Peyer's patch (tissue), 4 donors: ENCODE measurements around the gene TOMM7. TPM values are rescaled to one million over a fixed set of nuclear protein-coding genes. Genes with fewer than 3 reads are reported as not detected.

Experiments used
- DNase-seq, 3 donors: peaks; one replicate each; pipeline ENCODE4 v3.0.0-alpha.2; 2017 to 2019
- H3K27ac ChIP-seq, 4 donors: fragments of 200-600 bp; sonication (generic); one replicate each; pipeline ENCODE4 v1.5.1; 2016 to 2019
- H3K27me3 ChIP-seq, 2 donors: fragments of 200-600 bp; sonication (generic); one replicate each; pipeline ENCODE4 v1.5.1; 2019
- H3K36me3 ChIP-seq, 3 donors: fragments of 200-600 bp; sonication (generic); one replicate each; pipeline ENCODE4 v1.5.1; 2016 to 2019
- H3K4me1 ChIP-seq, 4 donors: fragments of 200-600 bp; sonication (generic); one replicate each; pipeline ENCODE4 v1.5.1; 2016 to 2019
- H3K4me3 ChIP-seq, 4 donors: fragments of 200-600 bp; sonication (generic); 1 replicate in 3 of 4; 2 replicates in 1 of 4; pipeline ENCODE4 v1.5.1; 2016 to 2019; ENCODE audit warnings: mild to moderate bottlenecking in 1 of 4
- H3K9me3 ChIP-seq, 4 donors: fragments of 200-600 bp; sonication (generic); one replicate each; pipeline ENCODE4 v1.5.1; 2016 to 2019; ENCODE audit warnings: mild to moderate bottlenecking in 1 of 4
- CTCF ChIP-seq, 6 experiments: fragments of 450-650 bp in 4 of 6; fragments of 200-600 bp in 2 of 6; sonication (generic) in 1 of 6; IDR thresholded peaks; one replicate each; pipeline ENCODE4 v1.5.1; 2017 to 2019; ENCODE audit warnings: antibody characterized with exemption in 6 of 6, mild to moderate bottlenecking in 3 of 6, moderate library complexity in 1 of 6
- POLR2A ChIP-seq, 2 donors: fragments of 450-650 bp; IDR thresholded peaks; one replicate each; pipeline ENCODE4 v1.5.1; 2017; ENCODE audit warnings: antibody characterized with exemption in 2 of 2, mild to moderate bottlenecking in 2 of 2, moderate library complexity in 2 of 2
- total RNA-seq, 4 donors: library from RNA; depleted of rRNA; stranded (reverse); fragments of >200 nt; gene quantifications; one replicate each; pipeline ENCODE4 v1.1.0, GENCODE V29; 2016

TOMM7 gene
- total RNA-seq, 4 donors from 2014 or later, result 78.6 to 89.8 (median 82.8) TPM

- no peaks in the 10 kb centered on the region for H3K9me3 ChIP-seq
- DNase-seq, result no peak
- TF ChIP-seq POLR2A (IDR thresholded peaks at IDR 0.05) (no peak), CTCF (IDR thresholded peaks at IDR 0.05) (no peak)
- H3K27me3 ChIP-seq, result no peaks in the 10 kb centered on the region
- H3K4me3 ChIP-seq, result no peak overlapping the region
- no peak overlapping the region for H3K27ac ChIP-seq
- no peaks in the 10 kb centered on the region for H3K4me1 ChIP-seq
- H3K36me3 ChIP-seq, result no peaks in the 10 kb centered on the region
These were observed 22.7 kb upstream of the TOMM7 start for GRCh38 chr7:22845221-22845834.

- TF ChIP-seq CTCF (IDR thresholded peaks at IDR 0.05), result no peak
- no peak for TF ChIP-seq POLR2A (IDR thresholded peaks at IDR 0.05)
- no peaks in the 10 kb centered on the region for H3K4me1 ChIP-seq
- H3K27me3 ChIP-seq, result no peaks in the 10 kb centered on the region
- no peaks in the 10 kb centered on the region for H3K9me3 ChIP-seq
- H3K27ac ChIP-seq, result no peak overlapping the region
- H3K36me3 ChIP-seq, result no peaks in the 10 kb centered on the region
- DNase-seq, result no peak
- no peak overlapping the region for H3K4me3 ChIP-seq
These were observed 21.1 kb upstream of the TOMM7 start for GRCh38 chr7:22843681-22844309.

- Histone ChIP-seq H3K36me3 (no peaks in the 10 kb centered on the region), H3K9me3 (no peaks in the 10 kb centered on the region), H3K27me3 (no peaks in the 10 kb centered on the region), H3K4me3 (no peak overlapping the region), H3K27ac (no peak overlapping the region), H3K4me1 (no peaks in the 10 kb centered on the region)
- no peak for DNase-seq
- TF ChIP-seq CTCF (IDR thresholded peaks at IDR 0.05) (no peak), POLR2A (IDR thresholded peaks at IDR 0.05) (no peak)
These were observed 20.3 kb upstream of the TOMM7 start for GRCh38 chr7:22842973-22843372.

- DNase-seq, result no peak
- no peak overlapping the region for H3K4me3 ChIP-seq
- no peaks in the 10 kb centered on the region for H3K9me3 ChIP-seq
- H3K27ac ChIP-seq, result peak overlapping the region in 2 of 4 donors; percentile 3 to 22
- no peaks in the 10 kb centered on the region for H3K4me1 ChIP-seq
- TF ChIP-seq POLR2A (IDR thresholded peaks at IDR 0.05) (no peak), CTCF (IDR thresholded peaks at IDR 0.05) (no peak)
- H3K27me3 ChIP-seq, result no peaks in the 10 kb centered on the region
- H3K36me3 ChIP-seq, result no peaks in the 10 kb centered on the region
These were observed 19.8 kb upstream of the TOMM7 start for GRCh38 chr7:22842383-22842941.

- Histone ChIP-seq H3K27me3 (no peaks in the 10 kb centered on the region), H3K4me3 (no peak overlapping the region), H3K36me3 (no peaks in the 10 kb centered on the region), H3K9me3 (no peaks in the 10 kb centered on the region), H3K27ac (peak overlapping the region in 1 of 4 donors; percentile 3), H3K4me1 (no peaks in the 10 kb centered on the region)
- no peak for DNase-seq
- TF ChIP-seq POLR2A (IDR thresholded peaks at IDR 0.05) (no peak), CTCF (IDR thresholded peaks at IDR 0.05) (no peak)
These were observed 19.3 kb upstream of the TOMM7 start for GRCh38 chr7:22841954-22842353.
